ENCODE measurements around the gene MYG1.
"Not testable (repeated sequence)": the region's sequence is repeated elsewhere in the genome, so short reads cannot be mapped to it uniquely, and the experiment has no call there.

Gene MYG1

DNA sequence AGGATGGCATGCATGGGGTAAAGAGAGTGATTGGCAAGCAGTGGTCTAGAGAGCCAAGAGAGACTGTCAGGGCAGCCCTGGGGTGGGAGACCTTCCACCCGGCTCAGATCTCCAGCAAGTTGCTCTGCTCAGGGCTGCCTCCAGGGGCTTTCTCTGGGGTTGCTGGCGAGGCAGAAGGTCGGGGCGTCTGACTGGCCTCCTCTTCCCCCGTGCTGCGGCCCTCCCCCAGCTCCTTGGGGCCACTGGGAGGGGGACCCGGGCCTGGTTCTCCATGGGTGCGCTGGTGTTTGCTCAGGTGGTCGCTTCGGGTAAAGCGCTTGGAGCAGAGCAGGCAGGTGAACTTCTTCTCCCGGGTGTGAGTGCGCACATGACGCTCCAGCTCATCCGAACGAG, 28.5 kb downstream of the MYG1 start:
- no peak for DNase-seq

DNA sequence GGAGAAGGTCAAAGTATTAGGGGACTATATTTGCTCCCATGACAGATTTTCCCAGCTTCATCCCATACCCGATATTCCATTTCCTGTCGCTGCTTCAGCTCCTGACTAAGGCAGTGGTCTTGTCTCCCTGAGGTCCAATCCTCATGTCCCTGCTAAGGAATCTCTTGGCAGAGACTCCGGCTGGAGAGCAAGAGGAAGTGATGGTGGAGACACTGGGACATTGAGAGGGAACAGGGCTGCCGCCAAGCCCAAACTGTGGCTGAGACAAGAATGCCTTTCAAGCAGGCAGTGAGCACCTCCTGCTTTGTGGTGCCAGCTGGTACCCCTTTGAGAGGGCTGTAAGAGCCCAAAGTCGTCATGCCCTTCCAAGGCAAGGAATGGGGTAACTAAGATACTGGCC, 31.2 kb downstream of the MYG1 start:
- DNase-seq = no peak

DNA sequence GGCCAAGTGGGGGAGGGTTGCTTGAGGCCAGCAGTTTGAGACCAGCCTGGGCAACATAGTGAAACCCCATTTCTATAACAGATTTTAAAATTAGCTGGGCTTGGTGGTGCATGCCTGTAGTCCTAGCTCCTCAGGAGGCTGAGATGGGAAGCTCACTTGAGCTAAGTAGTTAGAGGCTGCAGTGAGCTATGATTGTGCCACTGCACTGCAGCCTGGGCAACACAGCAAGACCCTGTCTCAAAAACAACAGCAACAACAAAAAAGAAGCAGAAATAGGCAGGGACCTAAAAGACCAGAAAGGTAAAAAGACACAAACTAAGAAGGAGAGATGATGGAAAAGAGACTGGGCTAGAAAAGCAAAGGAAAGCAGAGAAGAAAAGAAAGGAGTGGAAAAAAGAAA, 32.8 kb downstream of the MYG1 start:
- not testable (repeated sequence) for DNase-seq

DNA sequence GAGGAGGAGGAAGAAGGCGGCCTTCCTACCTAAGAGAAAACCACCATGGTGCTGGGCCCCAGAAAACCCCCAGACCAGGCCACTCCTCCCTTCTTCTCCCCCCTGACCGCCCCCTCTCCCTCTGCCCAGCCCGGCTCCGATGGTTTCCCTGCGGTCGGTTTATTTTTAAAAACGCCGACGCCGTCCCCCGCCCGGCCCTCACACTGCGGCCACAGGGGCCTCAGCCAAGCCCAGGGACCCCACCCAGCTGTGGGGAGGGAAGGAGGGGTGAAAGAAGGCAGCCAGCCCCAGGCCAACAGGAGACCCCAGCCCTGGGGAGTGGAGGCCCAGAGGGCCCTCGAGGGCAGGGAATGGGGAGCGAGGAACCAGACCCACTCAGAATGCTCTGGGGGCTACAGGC, 33.2 kb downstream of the MYG1 start:
- DNase-seq = no peak

DNA sequence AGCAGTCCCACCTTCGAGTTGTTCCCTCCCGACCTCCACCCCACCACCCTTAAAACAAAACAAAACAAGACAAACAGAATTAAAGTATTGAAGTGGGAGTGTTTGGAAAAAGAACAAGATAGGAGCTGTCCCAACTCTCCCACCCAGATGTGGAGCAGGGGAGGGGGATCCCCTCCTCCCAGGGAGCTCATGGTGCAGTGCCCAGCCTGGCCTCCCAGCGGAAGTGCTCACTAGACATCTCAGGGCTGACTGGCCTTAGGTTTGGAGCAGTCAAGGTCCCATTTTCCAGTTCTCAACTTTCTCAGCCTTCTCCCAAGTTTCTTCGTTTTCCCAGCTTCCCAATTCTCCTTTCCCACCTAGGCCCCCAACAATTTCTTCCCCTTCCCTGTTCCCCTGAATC, 33.8 kb downstream of the MYG1 start:
- no peak for DNase-seq

DNA sequence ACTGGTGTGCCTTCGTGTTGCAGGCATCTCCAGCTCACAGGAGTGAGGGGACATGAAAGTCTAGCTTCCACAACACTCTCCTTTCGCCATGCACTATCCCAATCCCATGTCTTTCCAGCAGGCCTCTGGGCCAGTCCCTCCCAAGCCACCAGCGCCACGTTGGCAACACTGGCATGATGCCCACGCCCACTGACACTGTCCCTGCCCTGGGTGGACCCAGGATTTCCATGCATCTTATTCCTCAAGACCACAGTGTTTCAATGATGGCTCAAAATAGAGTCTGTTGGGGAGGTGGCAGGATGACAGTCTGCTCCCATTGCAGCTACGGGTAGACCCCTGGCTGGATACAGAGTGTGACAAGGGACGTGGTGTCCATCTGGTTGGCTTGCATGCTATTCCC, 34.4 kb downstream of the MYG1 start:
- no peak for DNase-seq

DNA sequence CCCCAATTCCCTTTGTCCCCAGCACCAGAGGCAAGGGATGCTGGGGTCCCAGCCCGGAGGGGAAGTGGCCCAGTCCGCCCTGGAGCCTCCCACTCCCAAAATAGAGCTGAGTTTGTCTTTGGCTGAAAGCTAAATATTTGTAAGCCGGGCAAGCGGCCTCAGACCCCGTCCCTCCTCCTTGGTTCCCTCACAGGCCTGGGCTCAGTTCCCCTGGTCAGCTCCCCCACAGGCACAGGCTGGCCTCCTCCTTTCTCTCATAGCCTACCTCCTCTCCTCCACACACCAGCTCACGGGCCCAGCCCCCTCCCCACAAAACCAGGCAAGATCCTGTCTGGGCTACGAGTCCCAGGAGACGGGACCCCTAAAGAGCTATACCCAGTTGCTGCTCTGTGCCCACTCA, 35.3 kb downstream of the MYG1 start:
- DNase-seq = no peak

DNA sequence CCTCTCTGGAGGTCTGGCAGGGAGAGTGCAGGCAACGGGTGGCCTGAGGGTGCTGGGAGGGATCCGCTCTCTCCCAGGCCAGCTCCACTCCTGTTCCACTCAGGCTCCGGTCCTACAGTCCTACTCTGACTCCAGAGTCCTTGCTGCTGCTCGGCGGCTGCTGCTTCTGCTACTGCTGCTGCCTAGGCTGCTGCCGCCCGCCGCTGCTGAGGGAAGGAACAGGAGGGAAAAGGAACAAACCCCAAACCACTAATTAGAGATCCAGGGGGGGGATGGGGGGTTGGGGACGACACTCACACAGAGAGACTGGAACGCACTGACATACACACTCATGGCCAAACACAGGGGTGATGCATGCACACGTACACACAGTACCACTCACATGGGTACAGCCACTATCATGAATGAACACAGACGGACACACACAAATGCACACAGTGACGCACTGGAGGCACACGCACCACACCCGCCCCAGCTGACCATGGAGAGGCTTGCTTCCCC, 36.7 kb downstream of the MYG1 start, which contains the start of gene SP7:
Gene SP7, minus strand, starts transcription at position 174 of the 501 bp plus-strand sequence. CDS start 708 bp downstream, outside the sequence.
- no peak for DNase-seq

DNA sequence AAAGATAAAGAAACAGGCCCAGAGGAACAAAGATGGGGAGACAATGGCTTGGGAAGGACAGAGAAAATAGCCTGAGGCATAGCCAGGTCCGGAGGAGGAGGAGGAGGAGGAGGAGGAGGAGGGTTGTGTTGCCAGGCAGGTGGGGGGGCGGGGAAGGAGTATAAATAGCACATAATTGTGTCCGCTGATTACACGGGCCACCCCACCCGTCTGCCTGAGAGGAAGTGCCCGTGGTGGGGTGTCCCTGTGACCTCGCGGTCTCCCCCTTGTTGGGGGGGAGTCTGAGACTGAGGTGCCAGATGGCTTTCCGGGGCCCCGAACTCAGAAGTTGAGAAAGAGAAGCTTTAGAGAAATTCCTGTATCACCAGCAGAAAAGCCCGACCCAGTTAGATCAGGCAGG, 38.5 kb downstream of the MYG1 start:
- no peak for DNase-seq

DNA sequence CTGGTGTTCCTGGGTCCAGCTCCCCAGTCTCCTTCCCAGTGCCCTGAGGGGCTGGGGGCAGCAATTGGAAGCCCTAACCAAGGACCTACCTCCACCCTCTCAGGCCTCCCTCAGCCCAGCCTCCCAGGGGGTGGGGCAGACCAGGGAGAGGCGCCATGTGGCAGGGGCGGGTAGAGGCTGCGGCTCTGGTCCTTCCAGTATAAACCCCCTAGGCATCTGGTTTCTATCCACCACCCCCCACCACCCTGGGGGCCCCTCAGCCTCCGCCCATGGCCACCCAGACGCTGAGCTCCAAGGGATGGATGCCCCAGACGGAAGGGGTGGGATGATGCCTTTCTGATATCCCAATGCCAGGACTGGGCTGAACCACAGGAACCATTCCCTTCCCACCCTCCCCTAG, 39.4 kb downstream of the MYG1 start:
- no peak for DNase-seq

DNA sequence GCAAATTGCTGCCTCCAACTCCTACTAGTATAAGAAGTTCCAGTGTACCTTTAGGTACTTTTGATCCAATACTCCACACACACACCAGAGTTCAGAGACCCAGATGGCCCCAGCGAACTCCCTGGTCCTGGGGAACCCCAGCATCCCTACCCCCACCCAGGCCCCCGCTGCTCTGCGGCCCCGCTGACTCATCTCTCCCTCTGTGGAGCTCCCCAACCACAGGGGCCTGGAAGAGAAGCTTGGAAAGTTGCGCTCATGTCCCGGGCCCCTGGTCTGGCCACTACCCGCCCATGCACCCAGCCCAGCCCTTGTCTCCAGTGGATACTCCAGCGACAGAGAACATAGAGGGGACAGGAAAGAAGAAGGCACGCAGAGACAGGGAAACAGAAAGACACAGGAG, 40.9 kb downstream of the MYG1 start:
- no peak for DNase-seq

DNA sequence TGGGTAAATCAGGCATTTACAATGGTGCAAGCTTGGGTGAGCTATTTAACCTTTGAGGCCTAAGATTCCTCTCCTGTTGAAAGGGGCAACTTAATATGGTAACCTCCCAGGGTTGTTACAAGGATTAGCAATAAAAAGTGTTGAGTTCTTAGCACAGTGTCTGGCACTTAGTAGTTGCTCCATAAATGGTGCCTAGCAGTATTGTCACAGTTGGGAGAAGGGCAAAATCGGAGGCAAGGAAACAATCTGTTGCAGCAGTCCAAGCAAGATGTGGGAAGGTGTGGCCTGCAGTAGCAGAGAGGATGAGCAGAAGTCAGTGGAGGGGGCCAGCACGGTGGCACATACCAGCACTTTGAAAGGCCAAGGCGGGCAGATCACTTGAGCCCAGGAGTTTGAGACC, 44.0 kb downstream of the MYG1 start:
- DNase-seq = no peak

DNA sequence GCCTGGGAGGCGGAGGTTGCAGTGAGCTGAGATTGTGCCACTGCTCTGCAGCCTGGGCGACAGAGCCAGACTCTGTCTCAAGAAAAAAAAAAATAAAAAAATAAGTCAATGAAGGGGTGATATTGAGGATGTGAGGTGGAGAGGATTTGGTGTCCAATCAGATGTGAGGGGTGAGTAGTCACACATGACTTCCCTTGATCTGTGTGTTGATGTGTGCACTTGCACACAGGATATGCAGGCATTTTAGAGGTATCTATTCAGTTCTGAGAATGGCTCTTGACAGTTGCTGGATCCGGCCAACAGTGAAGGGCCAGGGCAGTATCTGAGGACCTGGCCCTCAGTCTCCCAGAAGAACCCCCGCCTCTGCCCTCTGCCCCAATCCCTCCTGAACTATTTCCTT, 44.5 kb downstream of the MYG1 start:
- DNase-seq = no peak

DNA sequence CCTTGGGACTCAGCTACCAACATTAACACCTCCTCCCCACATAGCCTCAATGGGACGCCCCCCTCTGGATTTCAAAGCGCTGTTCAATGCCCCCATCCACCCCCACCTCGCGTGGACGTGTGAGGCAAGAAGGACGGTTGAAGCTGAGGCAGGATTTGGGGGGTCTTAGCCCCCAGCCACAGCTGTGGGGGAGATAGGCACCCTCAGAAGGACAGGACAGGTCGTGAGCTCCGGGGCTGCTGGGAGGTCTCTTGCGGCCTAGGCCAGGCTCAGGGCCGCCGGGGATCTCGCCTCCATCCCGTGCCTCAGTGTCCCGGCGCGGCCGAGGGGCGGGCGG, 45.0 kb downstream of the MYG1 start:
- DNase-seq = no peak

DNA sequence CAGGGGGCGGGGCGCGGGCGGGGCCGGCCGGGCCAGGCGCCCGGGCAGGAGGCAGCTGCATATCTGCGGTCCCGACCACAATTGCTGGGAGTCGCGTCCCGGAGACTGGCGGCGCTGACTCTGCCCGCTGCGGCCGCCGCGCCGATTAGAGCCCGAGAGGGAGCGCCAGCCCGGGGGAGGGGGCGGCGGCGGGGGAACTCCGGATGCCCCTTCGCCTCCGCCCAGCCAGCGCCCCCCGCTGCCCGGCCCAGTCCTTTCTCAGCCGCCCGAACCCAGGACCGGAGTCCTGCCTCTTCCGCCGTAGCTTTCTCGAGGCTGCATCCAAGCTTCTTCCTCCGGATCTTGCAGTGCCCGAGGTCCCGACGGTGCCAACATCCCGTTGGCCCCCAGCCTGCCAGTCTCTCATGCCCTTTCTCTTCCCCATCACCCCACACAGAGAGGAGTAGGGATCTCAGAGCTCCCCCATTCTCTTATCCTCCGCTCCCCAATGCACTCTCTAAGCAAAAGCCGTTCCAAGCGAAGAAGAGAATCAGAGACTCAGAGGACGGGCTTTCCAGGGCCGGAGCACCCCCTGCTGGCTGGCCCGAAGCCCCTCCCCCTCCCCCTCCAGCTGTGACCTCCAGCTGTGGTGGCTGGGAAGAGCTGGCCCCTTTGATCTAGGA, 45.5 kb downstream of the MYG1 start:
- peak; percentile 71 for DNase-seq

DNA sequence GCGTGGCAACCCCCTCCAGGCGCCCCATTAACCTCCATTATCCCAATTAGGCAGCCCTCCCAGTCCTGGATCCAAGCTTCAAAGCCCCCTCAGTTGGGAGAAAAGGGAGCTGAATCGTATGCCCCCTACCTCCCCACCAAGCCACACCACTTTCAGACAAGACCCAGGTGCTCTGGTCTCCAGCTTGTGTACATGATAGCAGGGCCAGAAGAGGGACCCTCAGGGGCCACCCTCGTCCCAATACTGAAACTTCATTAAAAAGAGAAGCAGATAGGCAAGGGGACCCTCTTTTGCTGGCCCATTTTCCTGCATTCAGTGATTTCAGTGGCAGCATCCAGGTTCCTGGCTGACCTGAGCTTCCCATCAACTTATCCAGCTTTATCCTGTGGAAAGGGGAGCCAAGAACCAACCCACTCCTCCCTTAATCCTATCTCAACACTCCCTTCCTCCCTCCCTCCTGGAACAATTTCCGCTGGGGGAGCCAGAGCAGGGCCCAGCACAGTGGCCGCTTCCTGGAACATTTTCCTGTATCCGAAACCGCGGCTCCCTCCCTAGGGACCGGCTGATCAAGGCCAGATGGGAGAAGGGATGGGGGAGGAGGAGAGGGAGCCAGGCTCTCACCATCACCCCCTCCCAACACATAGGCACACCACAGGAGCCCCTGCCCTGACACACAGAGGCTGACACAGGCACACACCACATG, 46.1 kb downstream of the MYG1 start:
- no peak for DNase-seq

DNA sequence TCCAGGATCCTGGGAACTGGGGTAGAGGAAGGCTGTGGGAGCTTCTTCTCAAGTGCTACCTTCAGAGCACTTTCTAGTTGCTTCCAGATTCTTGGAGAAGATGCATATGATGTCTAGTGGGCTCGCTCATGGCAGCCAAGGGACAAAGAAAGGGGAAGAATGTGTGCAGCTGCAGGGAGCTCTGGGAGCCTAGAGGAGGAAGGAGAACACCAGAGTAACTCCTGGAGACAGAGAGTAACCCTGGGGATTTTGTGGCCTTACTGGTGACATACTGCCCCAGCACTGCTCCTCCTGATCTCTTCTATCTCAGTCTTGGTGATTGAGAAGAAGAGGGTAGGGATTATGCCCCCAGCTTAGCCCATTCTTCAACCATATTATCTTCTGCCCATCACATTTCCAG, 47.0 kb downstream of the MYG1 start:
- DNase-seq = no peak

DNA sequence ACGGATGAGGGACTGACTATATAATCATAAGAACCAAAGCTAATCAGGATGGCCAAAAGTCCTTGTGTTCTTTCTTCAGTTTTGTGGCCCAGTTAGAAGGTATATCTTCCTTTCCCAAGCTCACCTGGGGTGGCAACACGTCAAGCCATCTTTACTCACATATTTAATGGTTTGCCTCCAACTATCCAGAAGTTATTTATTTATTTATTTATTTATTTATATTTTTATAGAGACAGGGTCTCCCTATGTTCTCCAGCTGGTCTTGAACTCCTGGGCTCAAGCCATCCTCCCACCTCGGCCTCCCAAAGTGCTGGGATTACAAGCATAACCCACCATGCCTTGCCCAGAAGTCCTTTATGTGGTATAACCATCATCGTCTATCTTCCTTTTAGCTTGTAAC, 48.4 kb downstream of the MYG1 start:
- no peak for DNase-seq

DNA sequence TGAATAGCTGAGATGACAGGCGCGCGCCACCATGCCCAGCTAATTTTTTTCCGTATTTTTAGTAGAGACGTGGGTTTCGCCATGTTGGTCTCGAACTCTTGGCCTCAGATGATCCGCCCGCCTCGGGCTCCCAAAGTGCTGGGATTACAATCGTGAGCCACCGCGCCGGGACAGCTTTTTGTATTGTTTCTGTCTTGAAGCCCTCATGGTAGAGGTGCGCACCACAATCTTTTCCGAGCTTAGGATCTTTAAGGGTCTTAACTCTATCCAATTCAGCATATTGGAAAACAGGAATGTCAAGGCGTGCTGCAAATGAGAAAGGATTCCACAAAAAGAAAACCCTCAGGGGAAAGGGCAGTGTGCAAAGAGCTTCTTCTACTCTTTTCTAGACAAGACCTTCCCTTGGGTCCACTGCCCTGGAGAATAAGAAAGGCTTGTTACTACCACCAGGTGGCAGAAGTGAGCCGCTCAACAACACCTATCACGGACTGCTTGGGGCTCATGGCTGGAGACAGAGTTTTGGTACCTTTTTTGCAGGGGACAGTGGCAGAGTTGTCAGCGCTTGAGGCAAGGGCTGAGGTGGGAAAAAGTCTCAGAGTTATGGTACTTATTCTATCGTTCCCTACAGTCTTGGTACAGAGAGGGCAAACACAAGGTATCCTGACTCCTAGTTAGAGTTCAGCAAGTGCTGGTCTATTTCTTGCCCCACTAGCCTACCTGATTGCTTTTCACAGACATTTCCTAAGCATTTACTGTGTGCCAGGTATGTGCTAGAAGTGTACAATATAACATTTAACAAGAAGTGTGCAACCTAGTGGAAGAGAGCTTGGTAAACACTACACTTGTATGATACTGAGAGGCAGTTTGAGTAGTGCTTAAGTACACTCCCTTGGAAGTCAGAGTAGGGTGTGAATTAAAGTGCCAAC, 53.1 kb downstream of the MYG1 start:
- peak; percentile 84 for DNase-seq

DNA sequence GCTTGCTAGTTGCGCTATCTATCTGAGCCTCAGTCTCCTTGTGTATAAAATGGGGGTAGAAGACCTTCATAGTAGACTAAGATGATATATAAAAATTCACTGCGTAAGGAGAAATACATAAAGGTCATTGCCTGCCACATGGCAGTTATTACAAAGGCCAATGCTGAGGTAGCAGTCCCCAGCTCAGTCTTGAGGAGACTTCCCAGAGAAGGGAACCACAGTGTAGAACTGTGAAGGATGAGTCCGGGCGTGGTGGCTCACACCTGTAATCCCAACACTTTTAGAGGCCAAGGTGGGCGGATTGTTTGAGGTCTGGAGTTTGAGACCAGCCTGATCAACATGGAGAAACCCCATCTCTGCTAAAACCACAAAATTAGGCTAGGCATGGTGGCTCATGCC, 53.8 kb downstream of the MYG1 start:
- no peak for DNase-seq

DNA sequence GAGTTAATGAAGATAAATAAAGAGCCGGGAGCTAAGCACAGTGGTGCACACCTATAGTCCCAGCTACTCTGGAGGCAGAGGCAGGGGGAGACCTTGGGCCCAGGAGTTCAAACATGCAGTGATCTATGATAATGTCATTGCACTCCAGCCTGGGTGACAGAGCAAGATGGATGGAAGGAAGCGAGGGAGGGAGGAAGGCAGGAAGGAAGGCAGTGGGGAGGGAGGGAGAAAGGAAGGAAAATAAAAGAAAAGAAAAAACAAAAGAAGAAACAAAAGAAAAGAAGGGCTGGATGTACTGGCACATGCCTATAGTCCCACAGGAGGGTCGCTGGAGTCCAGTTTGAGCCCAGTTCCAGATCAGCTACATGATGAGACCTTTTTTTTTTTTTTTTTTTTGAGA, 55.6 kb downstream of the MYG1 start:
- DNase-seq = no peak

Measured in CD4-positive, alpha-beta T cell treated with Interleukin-15 for 1 hour (primary cell).